ENCODE results near the gene ST6GALNAC6. TPM values are rescaled to one million over a fixed set of nuclear protein-coding genes. Genes with fewer than 3 reads are reported as not detected.

ST6GALNAC6 gene
- total RNA-seq, 4 donors from 2014 or later = 101 to 287 (median 176) TPM

DNA sequence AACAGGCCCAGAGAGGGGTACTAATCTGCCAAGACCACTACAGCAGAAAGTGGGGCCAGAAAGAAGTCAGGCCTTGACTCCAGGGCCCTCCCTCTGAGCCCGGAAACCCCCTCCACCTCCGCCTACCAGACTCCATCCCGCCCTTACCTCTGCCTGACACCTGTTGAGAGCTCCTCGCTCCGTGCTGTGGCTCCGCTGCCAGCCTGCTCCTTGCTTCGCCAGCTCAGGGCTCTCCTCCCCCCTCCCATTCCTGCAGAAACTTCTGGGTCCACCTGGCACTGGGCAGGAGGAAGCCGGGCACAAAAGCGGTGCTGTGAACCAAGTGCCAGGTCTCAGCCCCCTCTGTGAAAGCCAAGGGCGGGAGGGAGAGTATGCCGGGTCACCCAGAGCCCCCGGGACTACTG lies 6.4 kb upstream of the ST6GALNAC6 start:
- TF ChIP-seq, protein P1, sequence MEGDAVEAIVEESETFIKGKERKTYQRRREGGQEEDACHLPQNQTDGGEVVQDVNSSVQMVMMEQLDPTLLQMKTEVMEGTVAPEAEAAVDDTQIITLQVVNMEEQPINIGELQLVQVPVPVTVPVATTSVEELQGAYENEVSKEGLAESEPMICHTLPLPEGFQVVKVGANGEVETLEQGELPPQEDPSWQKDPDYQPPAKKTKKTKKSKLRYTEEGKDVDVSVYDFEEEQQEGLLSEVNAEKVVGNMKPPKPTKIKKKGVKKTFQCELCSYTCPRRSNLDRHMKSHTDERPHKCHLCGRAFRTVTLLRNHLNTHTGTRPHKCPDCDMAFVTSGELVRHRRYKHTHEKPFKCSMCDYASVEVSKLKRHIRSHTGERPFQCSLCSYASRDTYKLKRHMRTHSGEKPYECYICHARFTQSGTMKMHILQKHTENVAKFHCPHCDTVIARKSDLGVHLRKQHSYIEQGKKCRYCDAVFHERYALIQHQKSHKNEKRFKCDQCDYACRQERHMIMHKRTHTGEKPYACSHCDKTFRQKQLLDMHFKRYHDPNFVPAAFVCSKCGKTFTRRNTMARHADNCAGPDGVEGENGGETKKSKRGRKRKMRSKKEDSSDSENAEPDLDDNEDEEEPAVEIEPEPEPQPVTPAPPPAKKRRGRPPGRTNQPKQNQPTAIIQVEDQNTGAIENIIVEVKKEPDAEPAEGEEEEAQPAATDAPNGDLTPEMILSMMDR (IDR thresholded peaks at IDR 0.05; ENCODE audit: low read depth) = no peak

DNA sequence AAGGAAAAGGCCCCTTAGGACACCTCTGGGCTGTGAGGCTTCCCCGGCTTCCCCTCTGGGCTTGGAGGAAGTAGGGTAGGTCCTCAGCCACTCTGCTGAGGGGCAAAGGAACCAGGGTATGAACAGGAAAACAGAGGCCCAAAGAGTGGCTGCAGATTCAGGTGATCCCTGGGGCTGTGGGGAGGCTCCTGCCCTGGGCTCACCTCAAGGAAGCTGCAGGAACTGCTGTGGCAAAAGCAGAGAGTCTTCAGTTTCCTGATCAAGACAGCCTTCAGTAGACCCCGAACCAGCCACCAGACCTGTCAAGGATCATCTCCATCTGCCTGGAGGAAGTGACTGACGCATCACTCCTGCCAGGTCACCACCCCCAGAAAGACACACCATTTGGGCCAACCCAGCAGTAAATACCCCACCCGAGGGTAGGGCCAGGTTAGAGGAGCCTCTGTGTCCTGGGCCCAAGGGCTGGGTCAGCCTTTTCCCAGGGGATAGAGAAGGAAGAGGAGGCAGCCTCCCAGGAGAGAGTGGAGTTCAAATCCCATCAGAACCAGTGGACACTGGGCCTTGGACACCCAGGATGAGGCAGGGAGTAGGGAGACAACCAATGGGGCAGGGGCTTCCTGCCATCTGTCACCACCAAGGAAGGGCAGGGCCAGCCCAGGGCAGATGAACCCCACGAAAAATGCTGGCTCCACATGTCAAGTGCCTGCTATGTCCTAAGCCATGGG lies 5.8 kb upstream of the ST6GALNAC6 start:
- TF ChIP-seq, protein P1 (IDR thresholded peaks at IDR 0.05; ENCODE audit: low read depth) = no peak

DNA sequence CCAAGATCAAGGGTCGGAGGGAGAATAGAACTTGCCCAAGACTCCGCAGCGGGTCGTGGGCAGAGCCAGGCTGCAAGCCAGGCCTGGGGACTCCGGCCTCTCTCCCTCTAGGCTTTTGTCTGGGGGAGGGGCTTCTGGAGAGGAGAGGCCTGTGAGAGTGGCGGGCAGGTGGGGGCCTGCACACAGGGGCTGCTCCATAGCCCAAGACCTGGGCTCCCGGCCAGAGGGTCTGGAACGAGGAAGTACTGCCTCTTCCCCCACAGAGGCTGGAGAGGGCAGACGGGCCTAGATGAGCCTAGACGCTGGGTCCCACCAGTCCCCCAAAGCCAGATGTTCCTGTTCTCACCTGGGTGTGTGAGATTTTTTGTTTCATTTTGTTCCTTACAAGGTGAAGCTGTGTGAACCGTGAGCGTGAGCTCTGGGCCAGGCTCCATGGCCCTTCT lies 5.2 kb upstream of the ST6GALNAC6 start:
- TF ChIP-seq, protein P1 (IDR thresholded peaks at IDR 0.05; ENCODE audit: low read depth) = no peak

DNA sequence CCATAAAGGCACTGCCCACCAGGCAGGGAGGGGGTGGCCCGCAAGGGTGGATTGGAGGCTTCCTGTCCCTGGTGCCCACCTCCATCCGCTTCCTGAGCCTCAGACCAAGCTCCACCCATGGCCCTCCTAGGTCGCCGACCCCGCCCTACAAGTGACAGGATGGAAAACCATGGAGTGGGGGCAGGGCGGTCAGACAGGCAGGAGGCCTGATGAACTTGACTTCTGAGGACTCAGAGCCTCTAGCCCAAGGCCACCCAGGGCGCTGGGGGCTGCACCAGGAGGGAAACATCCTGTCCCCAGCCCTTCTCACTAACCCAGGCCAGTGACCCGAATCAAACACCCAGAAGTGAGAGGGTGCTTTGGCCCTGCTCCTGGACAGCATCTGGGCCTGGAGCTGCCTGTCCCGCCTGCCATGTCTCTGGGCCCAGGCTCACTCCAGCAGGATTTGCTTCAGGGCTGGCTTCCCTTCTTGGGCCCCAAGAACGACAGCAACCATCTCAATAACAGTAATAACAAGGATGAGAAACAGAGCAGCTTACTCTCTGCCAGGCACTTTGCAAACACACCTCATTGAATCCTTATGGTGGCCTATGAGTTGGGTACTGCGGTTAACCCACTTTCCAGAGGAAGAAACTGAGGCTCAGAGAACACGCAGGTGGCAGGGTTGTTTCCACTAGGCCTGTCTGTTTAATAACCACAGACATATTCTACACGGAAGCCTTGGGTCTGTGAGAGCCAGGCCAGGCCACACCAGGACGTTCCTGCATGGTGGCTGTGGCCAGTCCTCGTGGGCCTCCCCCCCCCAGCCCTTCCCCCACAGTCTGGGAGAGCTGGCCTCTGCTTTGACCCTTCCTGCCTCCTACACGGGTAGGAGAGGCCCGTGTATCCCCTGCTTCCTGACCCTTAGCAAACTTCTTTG lies 4.4 kb upstream of the ST6GALNAC6 start:
- TF ChIP-seq, protein P1 (IDR thresholded peaks at IDR 0.05; ENCODE audit: low read depth) = no peak

DNA sequence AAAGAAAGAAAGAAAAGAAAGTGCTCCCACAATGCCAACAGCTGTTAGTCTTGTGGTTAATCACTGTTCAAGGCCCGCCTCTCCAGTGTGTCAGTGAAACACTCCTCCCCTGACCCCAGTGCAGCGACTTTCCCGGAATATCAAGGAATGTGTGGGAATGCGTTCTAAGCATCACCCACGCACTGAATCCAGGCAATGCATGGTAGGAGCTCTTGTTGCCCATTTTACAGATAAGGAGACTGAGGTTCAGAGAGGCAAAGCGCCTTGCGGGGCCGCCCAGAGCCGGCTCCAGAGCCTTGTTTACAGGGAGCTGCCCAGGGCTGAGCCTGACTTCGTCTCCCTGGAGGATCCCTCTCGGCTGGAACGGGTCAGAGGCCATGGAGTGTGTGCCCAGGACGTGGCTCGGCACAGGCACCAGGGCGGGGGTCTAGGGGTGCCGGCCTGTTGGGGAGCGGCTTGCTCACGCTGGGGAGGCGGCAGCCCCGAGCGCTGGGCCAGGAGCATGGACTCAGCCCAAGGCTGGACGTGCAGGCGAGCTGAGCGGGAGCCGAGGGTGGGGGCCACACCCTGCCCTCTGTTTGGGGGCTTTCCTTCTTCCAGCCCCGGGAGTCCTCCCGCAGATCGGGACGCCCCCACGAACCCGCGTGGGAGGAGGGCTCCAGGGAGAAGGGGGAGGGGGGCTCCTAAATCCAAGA lies 823 bp downstream of the ST6GALNAC6 start:
- TF ChIP-seq, protein P1 (IDR thresholded peaks at IDR 0.05; ENCODE audit: low read depth) = no peak

DNA sequence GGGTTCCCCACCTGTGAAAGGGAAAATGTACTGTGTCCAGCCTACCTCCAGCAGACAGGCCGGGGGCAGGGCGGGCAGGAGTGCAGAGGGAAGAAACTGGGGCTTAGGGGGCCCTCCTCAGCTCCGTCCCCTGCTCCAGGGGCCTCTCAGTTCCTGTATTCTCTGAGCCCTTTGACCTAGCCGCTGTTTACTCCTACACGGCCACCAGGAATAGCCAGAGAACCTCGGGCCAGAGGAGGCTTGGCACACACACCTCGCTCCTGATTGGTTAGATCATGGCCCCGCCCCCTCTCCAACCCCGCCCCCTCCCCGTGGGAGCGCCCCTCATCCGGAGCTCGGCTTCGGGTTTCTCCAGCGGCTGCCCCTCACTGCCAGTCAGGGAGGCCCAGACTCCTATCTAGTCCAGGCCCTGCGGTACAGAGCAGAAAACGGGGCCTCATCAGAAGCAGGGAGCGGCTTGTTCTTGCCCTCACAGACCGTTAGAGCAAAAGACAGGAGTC lies 2.2 kb downstream of the ST6GALNAC6 start:
- TF ChIP-seq, protein P1 (IDR thresholded peaks at IDR 0.05; ENCODE audit: low read depth) = no peak
